NCI-H1105 (cell line): ENCODE data around the gene NPIPB8.
"Not testable (repeated sequence)": the region's sequence is repeated elsewhere in the genome, so short reads cannot be mapped to it uniquely, and the experiment has no call there.

Source experiments
- DNase-seq: peaks from one replicate; lab custom pipeline; 2025; lab: John Stamatoyannopoulos, UW

The NPIPB8 gene

GRCh38 chr16:28637765-28638164 is at the start of gene NPIPB8:
TSS of gene NPIPB8 (plus strand) at chr16:28638065. CDS start at chr16:28638361, 296 bp downstream.
- DNase-seq: not testable (repeated sequence)

- no peak for DNase-seq
Observed at GRCh38 chr16:28589069-28589468, 48.8 kb upstream of the NPIPB8 start.

GRCh38 chr16:28589930-28590329 is 47.9 kb upstream of the NPIPB8 start:
- DNase-seq: no peak

GRCh38 chr16:28590384-28591340 is 47.2 kb upstream of the NPIPB8 start:
- no peak for DNase-seq

- no peak for DNase-seq
Observed at GRCh38 chr16:28591355-28591754, 46.5 kb upstream of the NPIPB8 start.

GRCh38 chr16:28592511-28592910 is 45.4 kb upstream of the NPIPB8 start:
- no peak for DNase-seq

- DNase-seq: no peak
Observed at GRCh38 chr16:28592979-28593553, 44.8 kb upstream of the NPIPB8 start.

GRCh38 chr16:28595451-28595850 is 42.4 kb upstream of the NPIPB8 start:
- DNase-seq: not testable (repeated sequence)

GRCh38 chr16:28596115-28596630 is 41.7 kb upstream of the NPIPB8 start:
- DNase-seq: no peak

- no peak for DNase-seq
Observed at GRCh38 chr16:28596840-28597691, 40.8 kb upstream of the NPIPB8 start, which contains the start of gene SULT1A2. TSS of gene SULT1A2 (minus strand) at chr16:28597050. CDS start at chr16:28595930, 1,120 bp downstream.

GRCh38 chr16:28597692-28598261 is 40.1 kb upstream of the NPIPB8 start:
- DNase-seq: no peak

- DNase-seq: not testable (repeated sequence)
Observed at GRCh38 chr16:28599377-28600285, 38.2 kb upstream of the NPIPB8 start.

GRCh38 chr16:28600965-28601364 is 36.9 kb upstream of the NPIPB8 start:
- DNase-seq: not testable (repeated sequence)

GRCh38 chr16:28601589-28601988 is 36.3 kb upstream of the NPIPB8 start:
- not testable (repeated sequence) for DNase-seq

GRCh38 chr16:28602062-28602461 is 35.8 kb upstream of the NPIPB8 start:
- DNase-seq: not testable (repeated sequence)

GRCh38 chr16:28602529-28602928 is 35.3 kb upstream of the NPIPB8 start:
- DNase-seq: no peak

- DNase-seq: no peak
Observed at GRCh38 chr16:28603381-28604185, 34.3 kb upstream of the NPIPB8 start.

GRCh38 chr16:28604186-28604565 is 33.7 kb upstream of the NPIPB8 start:
- DNase-seq: no peak

- DNase-seq: no peak
Observed at GRCh38 chr16:28606291-28607115, 31.4 kb upstream of the NPIPB8 start.
